H9 (cell line): ENCODE results near the gene NID1. TPM values are rescaled to one million over a fixed set of nuclear protein-coding genes. Genes with fewer than 3 reads are reported as not detected.

Experiments
- DNase-seq: peaks from one replicate; pipeline ENCODE4 v3.0.0-alpha.2; 2017
- H2AFZ ChIP-seq: one replicate; pipeline ENCODE4 v1.6.1; 2013; ENCODE audit warnings: mild to moderate bottlenecking, low read length, control low read depth, moderate library complexity
- H2AK5ac ChIP-seq: 2 replicates; pipeline ENCODE4 v1.6.1; 2013; ENCODE audit warnings: low read length, control low read depth, mixed read lengths; ENCODE audit not compliant: insufficient read length
- H2BK120ac ChIP-seq: one replicate; pipeline ENCODE4 v1.6.1; 2013; ENCODE audit warnings: low read depth, mild to moderate bottlenecking, low read length, control low read depth, inconsistent platforms; ENCODE audit not compliant: poor library complexity, severe bottlenecking
- H2BK12ac ChIP-seq: 2 replicates; pipeline ENCODE4 v1.6.1; 2013; ENCODE audit warnings: low read length, control low read depth, mixed read lengths, low read depth; ENCODE audit not compliant: insufficient read length
- H2BK15ac ChIP-seq: 2 replicates; pipeline ENCODE4 v1.6.1; 2013; ENCODE audit warnings: low read depth, low read length, control low read depth
- H2BK20ac ChIP-seq: one replicate; pipeline ENCODE4 v1.6.1; 2013; ENCODE audit warnings: low read depth, mild to moderate bottlenecking, low read length, control low read depth, inconsistent platforms; ENCODE audit not compliant: poor library complexity, severe bottlenecking
- H2BK5ac ChIP-seq: 2 replicates; pipeline ENCODE4 v1.6.1; 2013; ENCODE audit warnings: low read length, control low read depth, mixed read lengths; ENCODE audit not compliant: insufficient read length
- H3K14ac ChIP-seq: 2 replicates; pipeline ENCODE4 v1.6.1; 2013; ENCODE audit warnings: low read length, control low read depth; ENCODE audit not compliant: insufficient read depth
- H3K18ac ChIP-seq: 2 replicates; pipeline ENCODE4 v1.6.1; 2013; ENCODE audit warnings: low read depth, mild to moderate bottlenecking, mixed read lengths, low read length, control low read depth; ENCODE audit not compliant: insufficient read length
- H3K23ac ChIP-seq: 2 replicates; pipeline ENCODE4 v1.6.1; 2013; ENCODE audit warnings: low read length, control low read depth, mixed read lengths, low read depth; ENCODE audit not compliant: insufficient read length
- H3K23me2 ChIP-seq: 2 replicates; pipeline ENCODE4 v1.6.1; 2013; ENCODE audit warnings: low read depth, mild to moderate bottlenecking, mixed read lengths, low read length, control low read depth; ENCODE audit not compliant: insufficient read length, poor library complexity, severe bottlenecking
- H3K27ac ChIP-seq: 2 replicates; pipeline ENCODE4 v1.5.1; 2013; ENCODE audit warnings: low read length, control low read depth, mixed read lengths, low read depth; ENCODE audit not compliant: insufficient read length
- H3K27me3 ChIP-seq: 2 replicates; pipeline ENCODE4 v1.6.1; 2013; ENCODE audit warnings: low read length, control low read depth, inconsistent platforms; ENCODE audit not compliant: insufficient read depth
- H3K4ac ChIP-seq: 2 replicates; pipeline ENCODE4 v1.6.1; 2013; ENCODE audit warnings: low read depth, mild to moderate bottlenecking, control low read depth, inconsistent platforms, low read length, moderate library complexity
- H3K4me1 ChIP-seq: 2 replicates; pipeline ENCODE4 v1.6.1; 2013; ENCODE audit warnings: low read length, control low read depth, inconsistent platforms; ENCODE audit not compliant: insufficient read depth
- H3K4me2 ChIP-seq: 2 replicates; pipeline ENCODE4 v1.6.1; 2013; ENCODE audit warnings: low read length, control low read depth, mixed read lengths; ENCODE audit not compliant: insufficient read length, insufficient read depth
- H3K56ac ChIP-seq: 2 replicates; pipeline ENCODE4 v1.6.1; 2013; ENCODE audit warnings: low read depth, mild to moderate bottlenecking, mixed read lengths, low read length, control low read depth; ENCODE audit not compliant: insufficient read length
- H3K79me1 ChIP-seq: 2 replicates; pipeline ENCODE4 v1.6.1; 2013; ENCODE audit warnings: low read depth, mild to moderate bottlenecking, moderate library complexity, low read length, control low read depth, inconsistent platforms; ENCODE audit not compliant: insufficient read depth, poor library complexity, severe bottlenecking
- H3K79me2 ChIP-seq: 2 replicates; pipeline ENCODE4 v1.6.1; 2013; ENCODE audit warnings: low read length, control low read depth, inconsistent platforms; ENCODE audit not compliant: insufficient read depth
- H3K9ac ChIP-seq: 2 replicates; pipeline ENCODE4 v1.6.1; 2013; ENCODE audit warnings: low read length, control low read depth, mixed read lengths; ENCODE audit not compliant: insufficient read length; ENCODE audit errors: extremely low read depth
- H3K9me3 ChIP-seq: one replicate; pipeline ENCODE4 v1.6.1; 2013; ENCODE audit warnings: low read depth, low read length, inconsistent platforms; ENCODE audit not compliant: control insufficient read depth
- H3T11ph ChIP-seq: one replicate; pipeline ENCODE4 v1.6.1; 2013; ENCODE audit warnings: mild to moderate bottlenecking, low read length, control low read depth, inconsistent platforms
- H4K20me1 ChIP-seq: one replicate; pipeline ENCODE4 v1.6.1; 2013; ENCODE audit not compliant: control insufficient read depth, insufficient read length, insufficient read depth
- H4K5ac ChIP-seq: 2 replicates; pipeline ENCODE4 v1.6.1; 2013; ENCODE audit warnings: low read depth, mild to moderate bottlenecking, mixed read lengths, low read length, control low read depth; ENCODE audit not compliant: insufficient read length
- H4K8ac ChIP-seq: replicated peaks from 2 replicates; pipeline ENCODE4 v1.6.1; 2013; ENCODE audit warnings: low read length, control low read depth, mixed read lengths, low read depth; ENCODE audit not compliant: insufficient read length
- H4K91ac ChIP-seq: 2 replicates; pipeline ENCODE4 v1.6.1; 2013; ENCODE audit warnings: low read depth, mild to moderate bottlenecking, moderate library complexity, mixed read lengths, low read length, control low read depth; ENCODE audit not compliant: insufficient read length
- H3K27ac Mint-ChIP-seq, 3 experiments: 2 replicates in 2 of 3; 3 replicates in 1 of 3; pipeline ENCODE4 v1.8.0; 2020 to 2021; ENCODE audit warnings: mixed read lengths in 3 of 3, mild to moderate bottlenecking in 1 of 3, moderate library complexity in 1 of 3
- H3K27me3 Mint-ChIP-seq: 2 replicates; pipeline ENCODE4 v1.8.0; 2021; ENCODE audit warnings: low read depth, mild to moderate bottlenecking, moderate library complexity, mixed read lengths
- H3K36me3 Mint-ChIP-seq, 3 experiments: 2 replicates in 2 of 3; 3 replicates in 1 of 3; pipeline ENCODE4 v1.8.0; 2020 to 2021; ENCODE audit warnings: low read depth in 3 of 3, mixed read lengths in 3 of 3; ENCODE audit not compliant: insufficient read depth in 1 of 3
- H3K4me1 Mint-ChIP-seq, 2 experiments: 2 replicates each; pipeline ENCODE4 v1.8.0; 2020; ENCODE audit warnings: mixed read lengths in 2 of 2
- H3K4me3 Mint-ChIP-seq, 2 experiments: 2 replicates in 1 of 2; 3 replicates in 1 of 2; pipeline ENCODE4 v1.8.0; 2020 to 2021; ENCODE audit warnings: mild to moderate bottlenecking in 2 of 2, mixed read lengths in 2 of 2, moderate library complexity in 1 of 2
- H3K9me3 Mint-ChIP-seq, 2 experiments: 2 replicates in 1 of 2; 3 replicates in 1 of 2; pipeline ENCODE4 v1.8.0; 2020; ENCODE audit warnings: mild to moderate bottlenecking in 2 of 2, mixed read lengths in 2 of 2, moderate library complexity in 1 of 2
- CTCF ChIP-seq: fragments of 200-600 bp; sonication (generic); conservative IDR thresholded peaks from 3 replicates; pipeline ENCODE4 v1.8.0; 2021; ENCODE audit warnings: antibody characterized with exemption, mild to moderate bottlenecking
- WGBS: extraction: QIAGEN DNeasy Blood & Tissue Kit; methylation state at CpG from one replicate; pipeline ENCODE4 v1.1.7; 2013; ENCODE audit warnings: missing lambda C conversion rate, low lambda C conversion rate, mixed read lengths; ENCODE audit not compliant: insufficient read length; ENCODE audit errors: extremely low coverage; 5-methylcytosine and 5-hydroxymethylcytosine counted together
- total RNA-seq: library from RNA; stranded (reverse); gene quantifications from 2 replicates; pipeline ENCODE4 v1.2.1, GENCODE V29; 2021

The NID1 gene
- total RNA-seq, 1 experiment from 2014 or later = 28.5 TPM

- Histone ChIP-seq H3K4me1 (no peaks in the 10 kb centered on the region), H2BK12ac (no peak overlapping the region), H2BK5ac (no peak overlapping the region), H3K9ac (no peak overlapping the region), H2BK15ac (no peak overlapping the region), H3K23me2 (no peaks in the 10 kb centered on the region), H2BK120ac (no peak overlapping the region), H3K18ac (no peak overlapping the region), H3K56ac (no peak overlapping the region), H3K14ac (no peak overlapping the region), H4K20me1 (no peaks in the 10 kb centered on the region), H3K79me2 (no peaks in the 10 kb centered on the region), H3K9me3 (peaks cover under 1% of the 10 kb centered on the region), H3K27me3 (no peaks in the 10 kb centered on the region), H2BK20ac (no peak overlapping the region), H4K91ac (no peak overlapping the region), H2AK5ac (no peak overlapping the region), H3K27ac (no peak overlapping the region), H3T11ph (no peak overlapping the region), H3K79me1 (no peaks in the 10 kb centered on the region), H3K23ac (no peak overlapping the region), H3K4ac (no peak overlapping the region), H4K8ac (no peak overlapping the region), H4K5ac (no peak overlapping the region), H3K4me2 (no peak overlapping the region), H2AFZ (no peak overlapping the region)
- H3K36me3 Mint-ChIP-seq = peaks cover 4 to 20% (median 17%) of the 10 kb centered on the region in 3 experiments; a peak in 6 of 7 replicates
- no peaks in the 10 kb centered on the region; the same call in 1 of the 2 replicates for H3K27me3 Mint-ChIP-seq
- no CpG with 5 or more reads among the region's 6 CpGs for WGBS
- H3K4me3 Mint-ChIP-seq = no peak overlapping the region
- 0 out of 7 replicates have a peak overlapping the region, but pooled peaks of 1 of the 3 experiments have one; percentile 35 for H3K27ac Mint-ChIP-seq
- H3K9me3 Mint-ChIP-seq = peaks cover 6 to 11% of the 10 kb centered on the region in 2 experiments; a peak in 3 of 5 replicates
- no peak for TF ChIP-seq CTCF
- H3K4me1 Mint-ChIP-seq = 0 out of 4 replicates have a peak, but pooled peaks cover 0 to 2% of the 10 kb centered on the region in 2 experiments
- no peak for DNase-seq
Observed at GRCh38 chr1:235984041-235984825, 80.7 kb downstream of the NID1 start.
